Measurements from ENCODE around the gene DNAJC5G. TPM values are rescaled to one million over a fixed set of nuclear protein-coding genes. Genes with fewer than 3 reads are reported as not detected.
A peak's percentile ranks its signal among the peaks of the same experiment; 100 is the strongest.
"Not testable (repeated sequence)": the region's sequence is repeated elsewhere in the genome, so short reads cannot be mapped to it uniquely, and the experiment has no call there.

Gene DNAJC5G
- total RNA-seq, 5 donors from 2014 or later (not counting 1 experiment from before 2014, with no cell fraction given): not detected

DNA sequence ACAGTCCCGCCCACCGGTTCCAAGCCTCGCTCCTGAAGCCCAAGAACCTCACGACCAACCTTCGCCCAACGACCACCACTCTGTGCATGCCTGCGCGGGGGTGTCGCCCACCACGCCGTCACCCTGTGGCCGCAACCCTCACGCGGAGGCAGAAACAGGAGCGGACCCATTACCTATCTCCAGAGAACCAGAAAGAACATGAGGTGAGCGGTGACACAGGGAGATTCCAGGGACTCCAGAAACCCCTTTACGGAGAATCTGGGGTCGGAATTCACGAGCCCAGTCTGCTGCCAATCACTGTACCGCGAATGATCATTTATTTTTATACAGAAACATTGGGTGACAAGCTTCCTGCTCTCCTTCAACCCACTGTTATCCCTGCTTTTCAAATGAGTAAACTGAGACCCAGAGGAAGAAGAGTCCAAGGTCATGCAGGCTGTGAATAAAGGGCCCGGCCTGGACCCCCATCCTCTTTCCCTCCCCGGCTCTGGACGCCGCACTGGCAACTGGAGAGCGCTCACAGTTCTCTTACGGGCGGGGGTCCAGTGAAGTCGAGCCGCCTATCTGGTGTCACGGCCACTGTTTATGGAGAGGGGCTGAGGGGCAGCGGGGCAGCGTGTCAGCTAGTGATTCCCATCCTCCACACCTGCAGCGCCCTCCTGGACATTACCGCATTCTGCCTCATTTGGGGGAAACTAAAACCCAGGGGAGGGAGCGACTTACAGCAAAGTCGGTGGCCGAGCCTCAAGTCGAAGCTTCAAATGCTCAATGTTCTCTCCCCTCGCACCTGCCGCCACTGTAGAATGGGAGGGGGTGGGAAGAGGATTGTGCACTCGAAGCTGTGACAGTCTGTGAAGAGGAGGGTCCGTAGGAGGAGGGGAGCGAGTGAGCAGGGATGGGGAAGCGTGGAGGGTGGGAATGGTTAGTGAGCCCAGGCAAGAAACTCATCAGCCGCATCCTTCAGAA is 11.7 kb upstream of the DNAJC5G start:
- Mint-ChIP-seq H3K36me3 (no peaks in the 10 kb centered on the region), H3K9me3 (no peaks in the 10 kb centered on the region), H3K4me1 (peaks cover 28 to 35% (median 30%) of the 10 kb centered on the region in 3 donors), H3K27ac (peak overlapping the region in 1 of 2 donors; percentile 2), H3K4me3 (peak overlapping the region in 2 of 3 donors; percentile 84 to 85), H3K27me3 (peaks cover 36 to 49% of the 10 kb centered on the region in 2 donors)
- CTCF ChIA-PET: interaction anchor here in 1 of 2 donors (4.0 kb wide), 1 partner anchor 16 kb away, joined by 18 read pairs; no protein-coding TSS in a partner anchor
- Histone ChIP-seq H3K36me3 (ENCODE audit: control insufficient read depth in 2 of 2, extremely low read depth in 1 of 2, insufficient read depth in 1 of 2, low read length in 1 of 2) (no peaks in the 10 kb centered on the region), H3K9me3 (no peaks in the 10 kb centered on the region), H3K27ac (ENCODE audit: low read length) (no peak overlapping the region), H3K4me1 (ENCODE audit: control insufficient read depth in 1 of 2, extremely low read depth in 1 of 2, insufficient read depth in 2 of 2, low read length in 2 of 2) (peaks cover 5 to 42% of the 10 kb centered on the region in 2 experiments), H3K4me3 (ENCODE audit: control insufficient read depth in 1 of 2, extremely low read depth in 1 of 2, low read length in 1 of 2) (peak overlapping the region; percentile 32 to 86), H3K27me3 (replicated peaks in 1 of 2; ENCODE audit: control insufficient read depth in 2 of 2, extremely low read depth in 1 of 2, insufficient read depth in 2 of 2, low read length in 1 of 2) (peaks cover 21 to 77% of the 10 kb centered on the region in 2 experiments)
- POLR2A ChIA-PET: interaction anchor here in 1 of 2 donors (0.9 kb wide), 1 partner anchor 12 kb away, joined by 4 read pairs; no protein-coding TSS in a partner anchor
- WGBS (ENCODE audit: insufficient coverage): 1% methylated on average over 27 of the region's 46 CpGs
- DNase-seq: peak in 2 of 35 experiments; percentile 15 to 34
- ATAC-seq (replicated peaks in 1 of 4): no peak

DNA sequence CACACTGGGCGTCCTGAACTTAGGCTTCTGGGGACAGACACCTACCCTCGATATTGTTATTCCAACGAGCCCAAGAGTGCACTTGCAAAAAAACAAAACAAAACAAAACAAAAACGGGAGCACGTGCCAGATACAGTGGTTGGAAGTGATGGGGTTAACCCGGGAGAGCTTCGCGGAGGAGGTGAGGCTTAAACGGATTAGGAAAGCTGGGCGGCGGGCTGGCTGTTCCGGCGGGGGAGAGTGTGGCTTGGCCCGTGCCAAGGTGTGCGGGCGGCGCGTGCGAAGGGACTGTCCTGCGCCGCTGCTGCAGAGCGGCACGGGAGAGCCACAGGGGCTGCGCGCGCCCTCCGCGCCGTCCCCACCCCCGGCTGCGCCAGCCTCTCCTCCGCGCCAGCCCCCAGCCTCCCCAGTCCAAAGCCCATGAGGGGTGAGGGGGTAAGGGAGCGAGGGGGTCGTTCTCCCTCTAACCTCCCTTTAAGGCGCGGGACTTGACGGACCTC is 10.9 kb upstream of the DNAJC5G start:
- ChIA-PET POLR2A (no interaction called here), CTCF (interaction anchor here (1.1 to 4.0 kb wide), 2 partner anchors 9 to 15 kb away, joined by 3 to 18 read pairs; no protein-coding TSS in a partner anchor)
- peak overlapping the region in 2 of 3 donors; percentile 84 to 85 for H3K4me3 Mint-ChIP-seq
- no peaks in the 10 kb centered on the region for H3K9me3 ChIP-seq
- H3K4me3 ChIP-seq (ENCODE audit: control insufficient read depth in 1 of 2, extremely low read depth in 1 of 2, low read length in 1 of 2): peak overlapping the region; percentile 41 to 86
- H3K4me1 Mint-ChIP-seq: peaks cover 28 to 35% (median 30%) of the 10 kb centered on the region in 3 donors
- peak in 4 of 35 experiments; percentile 9 to 59 (median 24) for DNase-seq
- H3K27me3 Mint-ChIP-seq: peaks cover 36 to 43% of the 10 kb centered on the region in 2 donors
- no peaks in the 10 kb centered on the region for H3K36me3 Mint-ChIP-seq
- H3K4me1 ChIP-seq (ENCODE audit: control insufficient read depth in 1 of 2, extremely low read depth in 1 of 2, insufficient read depth in 2 of 2, low read length in 2 of 2): peaks cover 5 to 42% of the 10 kb centered on the region in 2 experiments
- no peaks in the 10 kb centered on the region for H3K36me3 ChIP-seq (ENCODE audit: control insufficient read depth in 2 of 2, extremely low read depth in 1 of 2, insufficient read depth in 1 of 2, low read length in 1 of 2)
- H3K27ac ChIP-seq (ENCODE audit: low read length): no peak overlapping the region
- H3K27ac Mint-ChIP-seq: no peak overlapping the region
- H3K9me3 Mint-ChIP-seq: no peaks in the 10 kb centered on the region
- 0% methylated on average over 18 of the region's 38 CpGs for WGBS (ENCODE audit: insufficient coverage)
- ATAC-seq (replicated peaks in 1 of 4): peak; percentile 39 to 56 (median 53)
- H3K27me3 ChIP-seq (replicated peaks in 1 of 2; ENCODE audit: control insufficient read depth in 2 of 2, extremely low read depth in 1 of 2, insufficient read depth in 2 of 2, low read length in 1 of 2): peaks cover 23 to 72% of the 10 kb centered on the region in 2 experiments

DNA sequence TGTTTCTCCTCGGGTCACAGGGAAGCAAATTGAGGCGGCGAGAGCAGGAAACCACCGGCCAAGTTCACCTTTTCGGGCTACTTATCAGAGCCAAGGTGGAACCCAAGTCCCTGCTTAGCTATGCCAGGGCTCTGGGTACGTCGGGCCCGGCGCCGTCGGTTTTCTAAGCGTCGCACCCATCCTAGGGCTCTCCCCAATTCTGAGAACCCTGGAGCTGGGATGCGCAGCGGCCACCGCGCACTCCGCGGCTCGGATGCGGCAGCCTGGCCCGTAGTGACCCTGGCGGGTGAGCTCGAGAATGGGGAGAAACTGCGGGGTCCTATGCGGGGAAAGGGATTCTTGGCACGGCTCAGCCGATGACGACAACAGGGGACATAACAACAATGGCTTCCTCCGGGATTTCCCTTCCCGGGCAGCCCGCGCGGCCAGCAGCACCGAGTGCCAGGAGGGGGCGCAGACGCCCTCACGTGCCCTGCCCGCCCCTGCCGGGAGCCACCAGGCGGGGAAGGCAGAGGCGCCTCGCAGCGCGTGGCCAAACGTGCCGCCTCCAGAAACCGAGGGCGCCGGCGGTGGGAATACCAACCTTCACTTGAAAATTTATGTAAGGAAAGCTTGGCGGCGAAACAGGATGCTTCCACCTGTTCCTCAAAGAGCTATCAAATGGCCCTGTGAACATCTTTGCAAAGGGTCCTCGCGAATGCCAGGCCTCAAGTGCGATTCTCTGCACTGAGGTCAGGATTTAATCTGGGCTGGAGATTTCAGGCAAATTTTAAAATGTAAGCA is 10.3 kb upstream of the DNAJC5G start:
- no peaks in the 10 kb centered on the region for H3K36me3 ChIP-seq (ENCODE audit: control insufficient read depth in 2 of 2, extremely low read depth in 1 of 2, insufficient read depth in 1 of 2, low read length in 1 of 2)
- Mint-ChIP-seq H3K4me1 (peaks cover 28 to 35% (median 30%) of the 10 kb centered on the region in 3 donors), H3K27me3 (peaks cover 38 to 43% of the 10 kb centered on the region in 2 donors), H3K9me3 (no peaks in the 10 kb centered on the region), H3K4me3 (peak overlapping the region in 2 of 3 donors; percentile 84 to 85), H3K27ac (no peak overlapping the region), H3K36me3 (no peaks in the 10 kb centered on the region)
- H3K4me3 ChIP-seq (ENCODE audit: control insufficient read depth in 1 of 2, extremely low read depth in 1 of 2, low read length in 1 of 2): peak overlapping the region; percentile 41 to 86
- CTCF ChIA-PET: interaction anchor here (0.7 to 4.0 kb wide), 4 partner anchors 10 to 412 kb away, joined by 3 to 18 read pairs (median 4); no protein-coding TSS in a partner anchor
- ATAC-seq (replicated peaks in 1 of 4): peak; percentile 62 to 85 (median 66)
- H3K27ac ChIP-seq (ENCODE audit: low read length): no peak overlapping the region
- WGBS (ENCODE audit: insufficient coverage): 7% methylated on average over 46 of the region's 56 CpGs
- POLR2A ChIA-PET: interaction anchor here (0.6 to 0.7 kb wide), 2 partner anchors 52 to 68 kb away, joined by 3 to 5 read pairs; no protein-coding TSS in a partner anchor
- H3K9me3 ChIP-seq: no peaks in the 10 kb centered on the region
- peaks cover 20 to 66% of the 10 kb centered on the region in 2 experiments for H3K27me3 ChIP-seq (replicated peaks in 1 of 2; ENCODE audit: control insufficient read depth in 2 of 2, extremely low read depth in 1 of 2, insufficient read depth in 2 of 2, low read length in 1 of 2)
- DNase-seq: peak; percentile 14 to 85 (median 48)
- peaks cover 5 to 42% of the 10 kb centered on the region in 2 experiments for H3K4me1 ChIP-seq (ENCODE audit: control insufficient read depth in 1 of 2, extremely low read depth in 1 of 2, insufficient read depth in 2 of 2, low read length in 2 of 2)

DNA sequence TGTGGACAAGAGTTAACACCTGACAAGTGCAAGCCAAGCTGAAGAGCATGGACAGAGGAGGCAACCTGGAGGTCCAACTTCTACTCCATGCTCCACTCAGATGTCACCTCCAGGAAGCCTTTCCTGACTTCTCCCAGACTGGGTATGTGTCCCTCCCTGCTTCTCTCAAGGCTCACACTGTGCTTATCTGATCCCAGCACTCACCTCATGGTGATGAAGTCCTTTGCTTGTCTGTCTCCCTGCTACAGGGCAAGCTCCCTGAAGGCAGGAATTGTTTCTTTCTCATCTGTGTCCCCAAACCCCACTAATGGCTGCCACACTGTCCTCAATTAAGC is 9.7 kb upstream of the DNAJC5G start:
- H3K4me3 Mint-ChIP-seq: peak overlapping the region in 2 of 3 donors; percentile 39 to 60
- POLR2A ChIA-PET: interaction anchor here in 1 of 2 donors (0.7 kb wide), 1 partner anchor 53 kb away, joined by 5 read pairs; no protein-coding TSS in a partner anchor

DNA sequence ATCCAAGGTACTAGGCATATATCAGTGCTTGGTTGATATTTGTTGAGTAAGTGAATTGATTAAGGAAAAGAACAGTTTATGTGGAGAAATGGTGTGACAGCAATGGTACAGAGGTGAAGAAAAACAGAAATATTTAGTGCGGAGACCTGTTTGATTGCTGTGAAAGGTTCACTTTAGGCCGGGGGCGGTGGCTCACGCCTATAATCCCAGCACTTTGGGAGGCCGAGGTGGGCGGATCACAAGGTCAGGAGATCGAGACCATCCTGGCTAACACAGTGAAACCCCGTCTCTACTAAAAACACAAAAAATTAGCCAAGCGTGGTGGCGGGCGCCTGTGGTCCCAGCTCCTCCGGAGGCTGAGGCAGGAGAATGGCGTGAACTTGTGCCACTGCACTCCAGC is 6.9 kb upstream of the DNAJC5G start:
- H3K36me3 Mint-ChIP-seq; H3K27ac Mint-ChIP-seq; H3K4me3 ChIP-seq (ENCODE audit: control insufficient read depth in 1 of 2, extremely low read depth in 1 of 2, low read length in 1 of 2); H3K36me3 ChIP-seq (ENCODE audit: control insufficient read depth in 2 of 2, extremely low read depth in 1 of 2, insufficient read depth in 1 of 2, low read length in 1 of 2); POLR2A ChIA-PET; H3K9me3 ChIP-seq; H3K27ac ChIP-seq (ENCODE audit: low read length); H3K9me3 Mint-ChIP-seq; DNase-seq; ATAC-seq (replicated peaks in 1 of 4); H3K4me3 Mint-ChIP-seq: not testable (repeated sequence)
- Histone ChIP-seq H3K27me3 (replicated peaks in 1 of 2; ENCODE audit: control insufficient read depth in 2 of 2, extremely low read depth in 1 of 2, insufficient read depth in 2 of 2, low read length in 1 of 2) (peaks cover 8 to 41% of the 10 kb centered on the region in 2 experiments), H3K4me1 (ENCODE audit: control insufficient read depth in 1 of 2, extremely low read depth in 1 of 2, insufficient read depth in 2 of 2, low read length in 2 of 2) (peaks cover 4 to 23% of the 10 kb centered on the region in 2 experiments)
- CTCF ChIA-PET: interaction anchor here in 1 of 2 donors (0.7 kb wide), 1 partner anchor 17 kb away, joined by 4 read pairs; no protein-coding TSS in a partner anchor
- H3K4me1 Mint-ChIP-seq: peaks cover 11 to 19% (median 18%) of the 10 kb centered on the region in 3 donors
- peaks cover 20 to 26% of the 10 kb centered on the region in 2 donors for H3K27me3 Mint-ChIP-seq
- 89% methylated on average over 11 of the region's 13 CpGs for WGBS (ENCODE audit: insufficient coverage)

More for the DNA sequence above, 9.7 kb upstream of the DNAJC5G start:
- Mint-ChIP-seq H3K36me3 (no peaks in the 10 kb centered on the region), H3K4me1 (peaks cover 28 to 35% (median 30%) of the 10 kb centered on the region in 3 donors), H3K27ac (no peak overlapping the region), H3K27me3 (peaks cover 36 to 40% of the 10 kb centered on the region in 2 donors), H3K9me3 (no peaks in the 10 kb centered on the region)
- H3K27ac ChIP-seq (ENCODE audit: low read length): no peak overlapping the region
- H3K4me3 ChIP-seq (ENCODE audit: control insufficient read depth in 1 of 2, extremely low read depth in 1 of 2, low read length in 1 of 2): no peak overlapping the region
- DNase-seq (peak in 1 of 35 experiments; percentile 8), ATAC-seq (replicated peaks in 1 of 4) (no peak)
- CTCF ChIA-PET: interaction anchor here (0.7 to 4.0 kb wide), 4 partner anchors 10 to 412 kb away, joined by 3 to 18 read pairs (median 4); no protein-coding TSS in a partner anchor
- H3K27me3 ChIP-seq (replicated peaks in 1 of 2; ENCODE audit: control insufficient read depth in 2 of 2, extremely low read depth in 1 of 2, insufficient read depth in 2 of 2, low read length in 1 of 2): peaks cover 16 to 63% of the 10 kb centered on the region in 2 experiments
- H3K9me3 ChIP-seq: no peaks in the 10 kb centered on the region
- H3K4me1 ChIP-seq (ENCODE audit: control insufficient read depth in 1 of 2, extremely low read depth in 1 of 2, insufficient read depth in 2 of 2, low read length in 2 of 2): peaks cover 5 to 42% of the 10 kb centered on the region in 2 experiments
- no peaks in the 10 kb centered on the region for H3K36me3 ChIP-seq (ENCODE audit: control insufficient read depth in 2 of 2, extremely low read depth in 1 of 2, insufficient read depth in 1 of 2, low read length in 1 of 2)

Data from T-cell (primary cell).